Activated CD4-positive, alpha-beta T cell treated with anti-CD3 and anti-CD28 coated beads, Interleukin-2, amount 50 U/mL, for 4 hours (primary cell): ENCODE data around the gene TFRC.
"Not testable (repeated sequence)": the region's sequence is repeated elsewhere in the genome, so short reads cannot be mapped to it uniquely, and the experiment has no call there.

Experiments used
- DNase-seq, 2 experiments: peaks; one replicate each; pipeline ENCODE4 v3.0.0-alpha.2; 2020

Gene TFRC

GRCh38 chr3:196002721-196003120, 79.2 kb downstream of the TFRC start:
- DNase-seq, result not testable (repeated sequence)

- not testable (repeated sequence) for DNase-seq
Measured at GRCh38 chr3:196001240-196001639, 80.7 kb downstream of the TFRC start.

GRCh38 chr3:196000360-196000950, 81.4 kb downstream of the TFRC start:
- DNase-seq, result not testable (repeated sequence)

GRCh38 chr3:195999896-196000295, 82.0 kb downstream of the TFRC start:
- no peak for DNase-seq
